Neural cell (in vitro differentiated cells): ENCODE results near the gene SDHD. TPM values are rescaled to one million over a fixed set of nuclear protein-coding genes. Genes with fewer than 3 reads are reported as not detected.

Source experiments
- H2AFZ ChIP-seq: fragments of 200-600, 300-800 bp; sonication (generic), shearing (Covaris generic); 2 replicates; pipeline ENCODE4 v1.6.0; 2014; ENCODE audit warnings: low read depth, mild to moderate bottlenecking, antibody characterized with exemption, low read length, moderate library complexity
- H3F3A ChIP-seq: fragments of 200-600 bp; shearing (Covaris generic); 2 replicates; pipeline ENCODE4 v1.6.1; 2016; ENCODE audit warnings: mild to moderate bottlenecking, moderate library complexity, mixed read lengths, antibody characterized with exemption, low read length; ENCODE audit not compliant: insufficient read depth, poor library complexity, severe bottlenecking
- H3K27ac ChIP-seq: fragments of 200-600, 300-800 bp; sonication (generic), shearing (Covaris generic); 2 replicates; pipeline ENCODE4 v1.5.1; 2014; ENCODE audit warnings: mild to moderate bottlenecking, low read length, moderate library complexity
- H3K27me3 ChIP-seq: fragments of 300-800, 200-600 bp; sonication (generic), shearing (Covaris generic); 2 replicates; pipeline ENCODE4 v1.6.0; 2014; ENCODE audit warnings: mild to moderate bottlenecking, low read depth, low read length, moderate library complexity; ENCODE audit not compliant: insufficient read depth
- H3K36me3 ChIP-seq: fragments of 300-800, 200-600 bp; sonication (generic), shearing (Covaris generic); 2 replicates; pipeline ENCODE4 v1.5.1; 2014; ENCODE audit warnings: mild to moderate bottlenecking, antibody characterized with exemption, low read length, moderate library complexity; ENCODE audit not compliant: insufficient read depth
- H3K4me2 ChIP-seq: fragments of 300-800, 200-600 bp; sonication (generic), shearing (Covaris generic); 2 replicates; pipeline ENCODE4 v1.6.0; 2014; ENCODE audit warnings: mild to moderate bottlenecking, low read length
- H3K4me3 ChIP-seq: fragments of 300-800, 200-600 bp; sonication (generic), shearing (Covaris generic); 2 replicates; pipeline ENCODE4 v1.5.1; 2014; ENCODE audit warnings: mild to moderate bottlenecking, low read length, moderate library complexity
- H3K79me2 ChIP-seq: fragments of 200-600 bp; shearing (Covaris generic); replicated peaks from 2 replicates; pipeline ENCODE4 v1.6.0; 2014; ENCODE audit warnings: mild to moderate bottlenecking, low read length, moderate library complexity; ENCODE audit not compliant: insufficient read depth
- H3K9ac ChIP-seq: fragments of 300-800, 200-600 bp; sonication (generic), shearing (Covaris generic); 2 replicates; pipeline ENCODE4 v1.6.1; 2016; ENCODE audit warnings: mild to moderate bottlenecking, low read length, mixed read lengths
- H3K9me2 ChIP-seq: fragments of 200-600 bp; shearing (Covaris generic); 2 replicates; pipeline ENCODE4 v1.6.1; 2016; ENCODE audit warnings: mild to moderate bottlenecking, low read length, mixed read lengths; ENCODE audit not compliant: insufficient read depth
- H3K9me3 ChIP-seq: fragments of 200-600, 300-800 bp; sonication (generic), shearing (Covaris generic); 2 replicates; pipeline ENCODE4 v1.6.1; 2016; ENCODE audit warnings: mild to moderate bottlenecking, mixed run types, low read length, moderate library complexity, mixed read lengths
- H4K20me1 ChIP-seq: fragments of 200-600 bp; shearing (Covaris generic); 2 replicates; pipeline ENCODE4 v1.6.1; 2016; ENCODE audit warnings: mild to moderate bottlenecking, mixed run types; ENCODE audit not compliant: insufficient read depth
- CTCF ChIP-seq: fragments of 450-650 bp; IDR thresholded peaks from 2 replicates; pipeline ENCODE4 v1.5.1; 2014; ENCODE audit warnings: antibody characterized with exemption, mild to moderate bottlenecking, moderate library complexity; ENCODE audit not compliant: poor library complexity, severe bottlenecking
- EP300 ChIP-seq: fragments of 450-650 bp; conservative IDR thresholded peaks from 2 replicates; pipeline ENCODE4 v1.6.1; 2014; ENCODE audit warnings: antibody characterized with exemption, mild to moderate bottlenecking, moderate library complexity; ENCODE audit not compliant: poor library complexity, severe bottlenecking
- EZH2 ChIP-seq: fragments of 200-600, 300-800 bp; shearing (Covaris generic), sonication (generic); IDR thresholded peaks from 2 replicates; pipeline ENCODE4 v1.6.1; 2014; ENCODE audit warnings: antibody characterized with exemption, low read length, borderline replicate concordance, mild to moderate bottlenecking; ENCODE audit not compliant: insufficient read depth, poor library complexity, severe bottlenecking
- MXI1 ChIP-seq: fragments of 450-650 bp; conservative IDR thresholded peaks from 2 replicates; pipeline ENCODE4 v1.6.1; 2014; ENCODE audit warnings: antibody characterized with exemption, mild to moderate bottlenecking; ENCODE audit not compliant: poor library complexity, severe bottlenecking
- POLR2AphosphoS5 ChIP-seq: IDR thresholded peaks from 2 replicates; pipeline ENCODE4 v1.6.1; 2012
- RAD21 ChIP-seq: fragments of 450-650 bp; conservative IDR thresholded peaks from 2 replicates; pipeline ENCODE4 v1.6.1; 2014; ENCODE audit warnings: antibody characterized with exemption, mild to moderate bottlenecking, moderate library complexity
- REST ChIP-seq: IDR thresholded peaks from 2 replicates; pipeline ENCODE4 v1.6.1; 2012; ENCODE audit warnings: borderline replicate concordance
- SMC3 ChIP-seq: fragments of 450-650 bp; conservative IDR thresholded peaks from 2 replicates; pipeline ENCODE4 v1.6.1; 2014; ENCODE audit warnings: antibody characterized with exemption, mild to moderate bottlenecking, moderate library complexity; ENCODE audit not compliant: poor library complexity
- TAF1 ChIP-seq: IDR thresholded peaks from 2 replicates; pipeline ENCODE4 v1.6.1; 2012; ENCODE audit warnings: low read depth
- polyA plus RNA-seq: library from polyadenylated mRNA; depleted of rRNA; stranded (reverse); fragments of >200 nt; gene quantifications from 2 replicates; pipeline ENCODE4 v1.2.3, GENCODE V29; 2014

SDHD gene
- polyA plus RNA-seq, 1 donor from 2014 or later, result 34.7 TPM

GRCh38 chr11:112106070-112106469 lies 19.4 kb downstream of the SDHD start:
- TF ChIP-seq EP300 (no peak), POLR2AphosphoS5 (no peak), EZH2 (no peak), TAF1 (no peak), REST (no peak), CTCF (no peak), MXI1 (no peak), RAD21 (no peak), SMC3 (no peak)
- no peaks in the 10 kb centered on the region for H3F3A ChIP-seq
- no peaks in the 10 kb centered on the region for H3K36me3 ChIP-seq
- no peak overlapping the region for H3K4me3 ChIP-seq
- H3K9me3 ChIP-seq, result no peaks in the 10 kb centered on the region
- H3K9me2 ChIP-seq, result no peaks in the 10 kb centered on the region
- no peak overlapping the region for H2AFZ ChIP-seq
- H3K9ac ChIP-seq, result no peak overlapping the region
- H4K20me1 ChIP-seq, result no peaks in the 10 kb centered on the region
- H3K4me2 ChIP-seq, result no peak overlapping the region
- H3K27me3 ChIP-seq, result no peaks in the 10 kb centered on the region
- H3K27ac ChIP-seq, result no peak overlapping the region
- H3K79me2 ChIP-seq, result no peaks in the 10 kb centered on the region

GRCh38 chr11:112113539-112114457 lies 27.1 kb downstream of the SDHD start:
- Histone ChIP-seq H3K9ac (no peak overlapping the region), H3K4me2 (no peak overlapping the region), H3K27ac (no peak overlapping the region), H3K79me2 (no peaks in the 10 kb centered on the region), H3K9me3 (no peaks in the 10 kb centered on the region), H3K27me3 (no peaks in the 10 kb centered on the region), H3F3A (no peaks in the 10 kb centered on the region), H3K36me3 (no peaks in the 10 kb centered on the region), H4K20me1 (no peaks in the 10 kb centered on the region), H2AFZ (no peak overlapping the region), H3K4me3 (no peak overlapping the region), H3K9me2 (no peaks in the 10 kb centered on the region)
- no peak for TF ChIP-seq POLR2AphosphoS5
- no peak for TF ChIP-seq EP300
- TF ChIP-seq EZH2, result no peak
- peak; percentile 68 for TF ChIP-seq SMC3
- TF ChIP-seq MXI1, result no peak
- no peak for TF ChIP-seq TAF1
- TF ChIP-seq REST, result no peak
- TF ChIP-seq CTCF, result peak; percentile 64
- peak; percentile 61 for TF ChIP-seq RAD21
